ENCODE results near the gene CHP1.
"Not testable (repeated sequence)": the region's sequence is repeated elsewhere in the genome, so short reads cannot be mapped to it uniquely, and the experiment has no call there.

Gene CHP1

GRCh38 chr15:41282980-41283652 lies 52.0 kb downstream of the CHP1 start:
- CTCF ChIA-PET, result interaction anchor here (0.6 to 0.7 kb wide), 3 partner anchors 10 to 444 kb away, joined by 3 to 4 read pairs (median 4); no protein-coding TSS in a partner anchor
- Histone ChIP-seq H3K36me3 (ENCODE audit: control insufficient read depth in 2 of 2, insufficient read depth in 1 of 2, low read length in 2 of 2) (peaks cover 19 to 46% of the 10 kb centered on the region in 2 experiments), H3K27ac (ENCODE audit: extremely low read depth, low read depth, low read length) (peak overlapping the region; percentile 35; the same call in 1 of the 2 replicates)
- POLR2A ChIA-PET, result interaction anchor here (0.6 to 1.5 kb wide), 8 partner anchors 41 to 352 kb away, joined by 3 to 10 read pairs (median 4); partner anchors contain the start of genes CHAC1, CHP1, EXD1 and NUSAP1
- H3K9me3 ChIP-seq (ENCODE audit: control insufficient read depth, insufficient read depth, low read depth, low read length); H3K4me1 ChIP-seq (ENCODE audit: control insufficient read depth, insufficient read depth, low read length); H3K4me3 ChIP-seq (ENCODE audit: low read depth, low read length): not testable (repeated sequence)
- TF ChIP-seq, protein P1, sequence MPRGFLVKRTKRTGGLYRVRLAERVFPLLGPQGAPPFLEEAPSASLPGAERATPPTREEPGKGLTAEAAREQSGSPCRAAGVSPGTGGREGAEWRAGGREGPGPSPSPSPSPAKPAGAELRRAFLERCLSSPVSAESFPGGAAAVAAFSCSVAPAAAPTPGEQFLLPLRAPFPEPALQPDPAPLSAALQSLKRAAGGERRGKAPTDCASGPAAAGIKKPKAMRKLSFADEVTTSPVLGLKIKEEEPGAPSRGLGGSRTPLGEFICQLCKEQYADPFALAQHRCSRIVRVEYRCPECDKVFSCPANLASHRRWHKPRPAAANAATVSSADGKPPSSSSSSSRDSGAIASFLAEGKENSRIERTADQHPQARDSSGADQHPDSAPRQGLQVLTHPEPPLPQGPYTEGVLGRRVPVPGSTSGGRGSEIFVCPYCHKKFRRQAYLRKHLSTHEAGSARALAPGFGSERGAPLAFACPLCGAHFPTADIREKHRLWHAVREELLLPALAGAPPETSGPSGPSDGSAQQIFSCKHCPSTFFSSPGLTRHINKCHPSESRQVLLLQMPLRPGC (tag by site-specific recombination; IDR thresholded peaks at IDR 0.05), result 0 out of 2 replicates have a peak, but pooled peaks have one; percentile 51
- TF ChIP-seq ZNF335 (tag by site-specific recombination; conservative IDR thresholded peaks at IDR 0.05) (peak; percentile 62), ZNF2 (tag by site-specific recombination; IDR thresholded peaks at IDR 0.05) (peak; percentile 33; the same call in 1 of the 2 replicates), OSR2 (tag by site-specific recombination; IDR thresholded peaks at IDR 0.05) (0 out of 2 replicates have a peak, but pooled peaks have one; percentile 28)

GRCh38 chr15:41283653-41284426 lies 52.8 kb downstream of the CHP1 start:
- POLR2A ChIA-PET, result interaction anchor here (0.5 to 1.5 kb wide), 9 partner anchors 13 to 353 kb away, joined by 3 to 10 read pairs (median 3); partner anchors contain the start of genes CHAC1, CHP1, EXD1 and NUSAP1
- Histone ChIP-seq H3K4me3 (ENCODE audit: low read depth, low read length) (peak overlapping the region; percentile 89), H3K27ac (ENCODE audit: extremely low read depth, low read depth, low read length) (peak overlapping the region; percentile 85), H3K36me3 (ENCODE audit: control insufficient read depth in 2 of 2, insufficient read depth in 1 of 2, low read length in 2 of 2) (peaks cover 22 to 50% of the 10 kb centered on the region in 2 experiments), H3K4me1 (ENCODE audit: control insufficient read depth, insufficient read depth, low read length) (no peaks in the 10 kb centered on the region), H3K9me3 (ENCODE audit: control insufficient read depth, insufficient read depth, low read depth, low read length) (no peaks in the 10 kb centered on the region)
- CTCF ChIA-PET, result interaction anchor here (0.7 kb wide), 1 partner anchor 443 kb away, joined by 3 read pairs; no protein-coding TSS in a partner anchor
- TF ChIP-seq ZNF585B (tag by site-specific recombination; IDR thresholded peaks at IDR 0.05) (no peak), ZNF626 (tag by site-specific recombination; IDR thresholded peaks at IDR 0.05) (no peak), ZNF548 (tag by site-specific recombination; IDR thresholded peaks at IDR 0.05) (no peak), ZNF223 (tag by site-specific recombination; IDR thresholded peaks at IDR 0.05) (no peak), PRDM2 (tag by site-specific recombination; IDR thresholded peaks at IDR 0.05; ENCODE audit: borderline replicate concordance) (no peak), ZNF837 (tag by site-specific recombination; IDR thresholded peaks at IDR 0.05) (no peak), EGR2 (tag by site-specific recombination; IDR thresholded peaks at IDR 0.05; ENCODE audit: low read depth) (no peak), ZNF629 (tag by site-specific recombination; IDR thresholded peaks at IDR 0.05) (peak; percentile 84), ZSCAN16 (tag by site-specific recombination; IDR thresholded peaks at IDR 0.05) (0 out of 2 replicates have a peak, but pooled peaks have one; percentile 56), ZNF843 (tag by site-specific recombination; IDR thresholded peaks at IDR 0.05) (no peak; the same call in 1 of the 2 replicates), ZNF239 (tag by site-specific recombination; IDR thresholded peaks at IDR 0.05) (no peak), ZNF391 (tag by site-specific recombination; IDR thresholded peaks at IDR 0.05; ENCODE audit: borderline replicate concordance, low read depth) (0 out of 2 replicates have a peak, but pooled peaks have one; percentile 33), TCF7L2 (IDR thresholded peaks at IDR 0.05; ENCODE audit: borderline replicate concordance, low read depth, low read length) (no peak), ZNF24 (tag by site-specific recombination; IDR thresholded peaks at IDR 0.05) (no peak), BCL11A (tag by site-specific recombination; IDR thresholded peaks at IDR 0.05; ENCODE audit: low read depth) (no peak), ZNF366 (tag by site-specific recombination; conservative IDR thresholded peaks at IDR 0.05) (no peak), ZNF174 (tag by site-specific recombination; IDR thresholded peaks at IDR 0.05) (no peak), ZNF311 (tag by site-specific recombination; IDR thresholded peaks at IDR 0.05; ENCODE audit: borderline replicate concordance) (no peak), SCRT2 (tag by site-specific recombination; IDR thresholded peaks at IDR 0.05) (no peak), ZNF416 (tag by site-specific recombination; IDR thresholded peaks at IDR 0.05) (no peak)
